ENCODE data around the gene NPFFR1.
A peak's percentile ranks its signal among the peaks of the same experiment; 100 is the strongest.
"Not testable (repeated sequence)": the region's sequence is repeated elsewhere in the genome, so short reads cannot be mapped to it uniquely, and the experiment has no call there.

Gene NPFFR1

DNA sequence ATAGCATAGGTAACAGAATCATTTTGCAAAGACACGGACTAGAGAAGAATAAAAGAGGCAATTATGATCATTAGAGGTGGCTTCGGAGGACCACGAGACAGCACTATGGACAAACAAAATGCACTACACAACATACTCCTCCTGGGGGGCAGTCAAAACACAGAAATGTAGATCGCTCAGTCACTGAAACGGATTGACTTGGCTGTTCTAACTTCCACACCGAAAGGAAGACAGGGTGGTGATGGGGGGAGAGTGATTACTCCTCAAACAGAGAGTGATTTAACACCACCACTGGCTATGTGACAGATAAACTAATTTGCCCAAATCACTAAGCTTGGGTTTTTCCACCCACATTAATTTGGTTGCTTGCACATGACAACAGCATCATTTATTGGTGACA lies 36.4 kb downstream of the NPFFR1 start:
- no peak for DNase-seq (ENCODE audit: insufficient read length, low spot score)
- TF ChIP-seq, protein P1, sequence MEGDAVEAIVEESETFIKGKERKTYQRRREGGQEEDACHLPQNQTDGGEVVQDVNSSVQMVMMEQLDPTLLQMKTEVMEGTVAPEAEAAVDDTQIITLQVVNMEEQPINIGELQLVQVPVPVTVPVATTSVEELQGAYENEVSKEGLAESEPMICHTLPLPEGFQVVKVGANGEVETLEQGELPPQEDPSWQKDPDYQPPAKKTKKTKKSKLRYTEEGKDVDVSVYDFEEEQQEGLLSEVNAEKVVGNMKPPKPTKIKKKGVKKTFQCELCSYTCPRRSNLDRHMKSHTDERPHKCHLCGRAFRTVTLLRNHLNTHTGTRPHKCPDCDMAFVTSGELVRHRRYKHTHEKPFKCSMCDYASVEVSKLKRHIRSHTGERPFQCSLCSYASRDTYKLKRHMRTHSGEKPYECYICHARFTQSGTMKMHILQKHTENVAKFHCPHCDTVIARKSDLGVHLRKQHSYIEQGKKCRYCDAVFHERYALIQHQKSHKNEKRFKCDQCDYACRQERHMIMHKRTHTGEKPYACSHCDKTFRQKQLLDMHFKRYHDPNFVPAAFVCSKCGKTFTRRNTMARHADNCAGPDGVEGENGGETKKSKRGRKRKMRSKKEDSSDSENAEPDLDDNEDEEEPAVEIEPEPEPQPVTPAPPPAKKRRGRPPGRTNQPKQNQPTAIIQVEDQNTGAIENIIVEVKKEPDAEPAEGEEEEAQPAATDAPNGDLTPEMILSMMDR (IDR thresholded peaks at IDR 0.05; ENCODE audit: insufficient read depth, missing control alignments): no peak
- FAIRE-seq: no peak

DNA sequence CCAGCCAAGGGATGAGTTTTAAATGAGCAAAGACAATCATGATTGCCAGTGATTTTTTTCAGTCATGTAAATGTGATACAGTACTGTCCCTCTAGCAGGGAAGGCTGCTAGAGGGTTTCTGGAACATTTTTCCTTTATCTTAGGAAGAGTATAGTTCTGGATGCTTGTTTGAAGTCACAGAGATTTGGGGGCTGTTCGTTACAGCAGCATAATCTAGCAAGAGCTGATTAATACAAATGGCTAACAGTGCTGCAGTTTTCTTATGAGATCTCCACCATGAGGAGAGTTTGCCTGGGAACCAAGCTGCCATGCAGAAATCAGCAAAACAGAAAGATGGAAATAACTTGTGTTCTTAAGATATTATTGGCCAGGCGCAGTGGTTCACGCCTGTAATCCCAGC lies 42.7 kb downstream of the NPFFR1 start:
- no peak for FAIRE-seq
- DNase-seq (ENCODE audit: insufficient read length, low spot score): no peak
- TF ChIP-seq, protein P1 (IDR thresholded peaks at IDR 0.05; ENCODE audit: insufficient read depth, missing control alignments): no peak

- not testable (repeated sequence) for FAIRE-seq; DNase-seq (ENCODE audit: insufficient read length, low spot score)
Observed at GRCh38 chr10:70239986-70240385, 43.8 kb downstream of the NPFFR1 start.

DNA sequence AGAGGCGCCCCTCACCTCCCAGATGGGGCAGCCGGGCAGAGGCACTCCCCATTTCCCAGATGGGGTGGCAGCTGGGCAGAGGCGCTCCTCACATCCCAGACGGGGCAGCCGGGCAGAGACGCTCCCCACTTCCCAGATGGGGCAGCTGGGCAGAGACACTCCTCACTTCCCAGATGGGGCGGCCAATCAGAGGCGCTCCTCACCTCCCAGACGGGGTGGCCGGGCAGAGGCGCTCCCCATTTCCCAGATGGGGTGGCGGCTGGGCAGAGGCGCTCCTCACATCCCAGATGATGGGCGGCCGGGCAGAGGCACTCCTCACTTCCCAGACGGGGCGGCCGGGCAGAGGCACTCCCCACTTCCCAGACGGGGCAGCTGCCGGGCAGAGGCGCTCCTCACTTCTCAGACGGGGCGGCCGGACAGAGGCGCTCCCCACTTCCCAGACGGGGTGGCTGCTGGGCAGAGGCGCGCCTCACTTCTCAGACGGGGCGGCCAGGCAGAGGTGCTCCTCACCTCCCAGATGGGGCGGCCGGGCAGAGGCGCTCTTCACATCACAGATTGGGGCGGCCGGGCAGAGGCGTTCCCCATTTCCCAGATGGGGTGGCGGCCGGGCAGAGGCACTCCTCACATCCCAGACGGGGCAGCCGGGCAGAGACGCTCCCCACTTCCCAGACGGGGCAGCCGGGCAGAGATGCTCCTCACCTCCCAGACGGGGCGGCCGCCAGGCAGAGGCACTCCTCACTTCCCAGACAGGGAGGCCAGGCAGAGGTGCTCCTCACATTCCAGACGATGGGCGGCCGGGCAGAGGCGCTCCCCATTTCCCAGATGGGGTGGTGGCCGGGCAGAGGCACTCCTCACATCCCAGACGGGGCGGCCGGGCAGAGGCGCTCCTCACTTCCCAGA lies 44.5 kb downstream of the NPFFR1 start:
- DNase-seq (ENCODE audit: insufficient read length, low spot score); FAIRE-seq: not testable (repeated sequence)

- DNase-seq (ENCODE audit: insufficient read length, low spot score); FAIRE-seq: not testable (repeated sequence)
Observed at GRCh38 chr10:70237958-70238536, 45.8 kb downstream of the NPFFR1 start.

GRCh38 chr10:70234668-70235447 lies 48.9 kb downstream of the NPFFR1 start:
- DNase-seq (ENCODE audit: insufficient read length, low spot score): no peak
- TF ChIP-seq, protein P1 (IDR thresholded peaks at IDR 0.05; ENCODE audit: insufficient read depth, missing control alignments): no peak
- no peak for FAIRE-seq

GRCh38 chr10:70233939-70234300 lies 49.9 kb downstream of the NPFFR1 start:
- DNase-seq (ENCODE audit: insufficient read length, low spot score) (no peak), FAIRE-seq (no peak)
- TF ChIP-seq, protein P1 (IDR thresholded peaks at IDR 0.05; ENCODE audit: insufficient read depth, missing control alignments): no peak

DNA sequence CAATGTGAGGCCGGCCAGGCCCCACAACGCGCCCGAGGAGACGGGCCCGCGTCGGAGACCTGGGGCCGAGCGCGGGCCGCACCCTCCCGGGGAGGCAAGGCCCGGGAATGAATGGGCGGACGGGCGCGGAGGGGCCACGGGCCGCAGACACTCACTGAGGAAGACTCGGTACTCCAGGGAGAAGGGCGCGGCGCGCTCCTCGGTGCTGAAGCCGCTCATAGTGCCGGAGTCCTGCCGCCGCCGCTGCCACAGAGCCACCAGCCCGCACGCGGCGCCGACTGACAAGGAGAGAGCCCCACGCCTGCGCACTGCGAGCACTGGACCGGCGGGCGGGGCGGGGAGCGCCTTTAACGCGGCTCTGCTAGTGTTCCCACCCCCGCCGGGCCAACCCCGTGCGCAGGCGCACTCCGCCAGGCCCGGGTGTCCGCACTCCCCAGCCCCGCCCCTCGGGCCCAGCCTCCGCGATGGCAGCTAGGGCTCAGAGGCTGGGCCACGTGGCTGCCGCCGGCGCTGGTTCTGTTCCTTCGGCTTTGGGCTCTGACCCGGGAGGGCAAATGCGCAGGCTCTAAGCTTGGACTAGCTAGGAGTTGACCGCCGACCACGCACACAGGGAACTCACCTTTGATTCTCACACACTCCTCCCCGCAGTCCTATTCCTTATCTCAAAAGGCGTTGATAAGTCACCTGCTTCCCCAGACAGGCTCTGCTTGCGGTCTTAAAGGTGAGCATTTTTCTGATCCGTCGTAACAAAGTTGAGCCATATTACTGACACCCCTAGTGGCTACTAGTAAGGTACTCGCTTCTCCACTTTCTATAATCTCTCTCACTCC lies 50.5 kb downstream of the NPFFR1 start, which contains the start of gene PPA1:
PPA1 (minus strand) TSS at position 321 of the 830 bp plus-strand sequence; CDS start at position 219, 102 bp downstream.
- DNase-seq (ENCODE audit: insufficient read length, low spot score) (peak; percentile 95), FAIRE-seq (no peak)
- TF ChIP-seq, protein P1 (IDR thresholded peaks at IDR 0.05; ENCODE audit: insufficient read depth, missing control alignments): no peak

Measured in D721Med (cell line).